Vein endothelial cell (primary cell): ENCODE results near the gene MYO1E. TPM values are rescaled to one million over a fixed set of nuclear protein-coding genes. Genes with fewer than 3 reads are reported as not detected.

ENCODE experiments used
- small RNA-seq: library from RNA; depleted of rRNA; stranded (forward); fragments of <200 nt; gene quantifications from one replicate; pipeline ENCODE3, GENCODE V24; 2012
- total RNA-seq: library from RNA; depleted of rRNA; stranded (reverse); fragments of >200 nt; gene quantifications from 2 replicates; pipeline ENCODE4 v1.2.3, GENCODE V29; 2012

MYO1E gene
- total RNA-seq, result 150 and 207 TPM in 2 replicates

DNA sequence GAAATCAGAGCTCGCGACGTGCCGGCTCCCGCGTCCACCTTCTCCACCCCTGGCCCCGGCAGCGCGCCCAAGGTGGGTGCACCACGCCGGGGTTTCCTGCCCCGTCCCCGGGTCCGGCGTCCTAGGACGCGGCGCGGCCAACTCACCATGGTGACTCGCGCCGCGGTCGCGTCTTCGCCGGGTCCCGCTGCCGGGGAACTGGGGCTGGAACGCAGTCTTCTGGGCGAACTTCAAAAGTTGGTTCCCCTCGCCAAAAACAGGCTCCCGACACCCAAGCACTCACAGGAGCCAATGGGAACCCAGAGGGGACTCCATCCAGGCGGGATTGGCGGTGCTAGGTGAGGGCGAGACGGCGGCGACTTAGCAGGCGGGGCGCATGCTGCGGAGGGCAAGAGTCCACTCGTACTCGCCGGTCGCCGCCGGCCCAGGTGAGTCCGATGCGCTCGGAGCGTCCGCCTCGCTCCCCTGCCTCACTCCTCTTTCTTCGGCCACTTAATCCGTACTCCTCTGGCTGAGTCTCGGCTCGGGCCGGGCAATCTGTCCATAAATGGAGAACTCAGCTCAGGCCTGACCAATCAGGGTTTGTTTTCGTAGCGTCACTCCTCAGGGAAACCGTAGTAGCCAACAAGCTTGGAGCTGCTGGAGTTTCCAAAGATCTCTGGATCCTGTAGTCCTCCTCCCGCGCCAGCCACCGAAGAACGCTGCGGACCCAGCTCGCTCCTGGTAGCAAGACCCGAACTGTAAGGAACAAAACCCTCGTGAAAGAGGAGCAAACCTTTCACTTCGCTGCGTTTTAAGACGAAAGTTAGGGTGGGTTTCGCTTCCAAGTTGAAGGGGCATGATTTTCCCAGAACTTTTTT is at the start of gene MYO1E:
TSS of gene MYO1E (minus strand) at position 520 of the 860 bp plus-strand sequence. CDS start at position 149, 371 bp downstream.

GRCh38 chr15:59206623-59207183 is 166.0 kb downstream of the MYO1E start, which contains the start of gene LDHAL6B:
TSS of gene LDHAL6B (plus strand) at chr15:59206843. CDS start at chr15:59206941, 98 bp downstream.

GRCh38 chr15:59104912-59105732 is 267.5 kb downstream of the MYO1E start, which contains the start of gene CCNB2:
TSS of gene CCNB2 (plus strand) at chr15:59105146. CDS start at chr15:59105269, 123 bp downstream.

Small RNAs within 50 kb of the gene (small RNA-seq; reads per million reads assigned to genes)
- gene MIR2116 (2.9 reads per million, percentile 87 among the genes with 10 or more reads in this experiment), gene RF00019 (not detected), gene RNU4-80P (not detected), gene RNU6-212P (not detected)

Other genes with a start within 250 kb of the MYO1E start
- gene LDHAL6B, start 166.0 kb downstream of the MYO1E start, total RNA-seq, result not detected in 2 replicates
- 0.19 TPM in 1 of 2 replicates, not detected in the other for gene FAM81A, start 65.3 kb upstream of the MYO1E start, total RNA-seq
- gene GCNT3, start 238.9 kb upstream of the MYO1E start, total RNA-seq, result not detected in 2 replicates